Endothelial cell of umbilical vein (primary cell): ENCODE data around the gene VPS45. TPM values are rescaled to one million over a fixed set of nuclear protein-coding genes. Genes with fewer than 3 reads are reported as not detected.

ENCODE experiments used
- BruUV-seq: library from RNA; stranded (reverse); fragments of 400-500 nt; replicated peaks from 2 replicates; lab custom pipeline; 2021; lab: Mats Ljungman, UMichigan
- CTCF ChIA-PET: fragments of 300-600, 350-600 bp; sonication (Branson Sonifier 250); formaldehyde crosslinking; loops from one replicate; lab custom pipeline; 2021; ENCODE audit warnings: antibody characterized with exemption, inconsistent platforms; lab: Charles Lee
- POLR2A ChIA-PET: fragments of 300-600, 350-600 bp; sonication (Branson Sonifier 250); formaldehyde crosslinking; loops from one replicate; lab custom pipeline; 2021; ENCODE audit warnings: antibody characterized with exemption, inconsistent platforms; lab: Charles Lee
- DNase-seq: peaks from one replicate; pipeline ENCODE4 v3.0.0-alpha.2; 2011; ENCODE audit warnings: low read depth, low spot score
- FAIRE-seq: peaks from 2 replicates; lab custom pipeline; 2011; peaks lifted over from hg19 to GRCh38; lab: Jason Lieb, UNC
- H2AFZ ChIP-seq: 2 replicates; pipeline ENCODE4 v1.6.0; 2012; ENCODE audit warnings: low read depth, low read length, control low read depth, inconsistent platforms
- H3K27ac ChIP-seq: 2 replicates; pipeline ENCODE4 v1.5.1; 2011; ENCODE audit warnings: low read depth, mild to moderate bottlenecking, control low read depth, low read length, moderate library complexity; ENCODE audit not compliant: insufficient read depth
- H3K27me3 ChIP-seq, 2 experiments: 2 replicates each; pipeline versions ENCODE4 v1.6.0 to v1.6.1; 2011; ENCODE audit warnings: low read length in 2 of 2, mixed read lengths in 1 of 2; ENCODE audit not compliant: control insufficient read depth in 2 of 2, insufficient read depth in 2 of 2
- H3K36me3 ChIP-seq, 2 experiments: 2 replicates in 1 of 2; 3 replicates in 1 of 2; pipeline ENCODE4 v1.5.1; 2011; ENCODE audit warnings: low read length in 2 of 2, mild to moderate bottlenecking in 1 of 2, moderate library complexity in 1 of 2; ENCODE audit not compliant: control insufficient read depth in 2 of 2, insufficient read depth in 2 of 2; ENCODE audit errors: extremely low read depth in 1 of 2
- H3K4me1 ChIP-seq: 3 replicates; pipeline ENCODE4 v1.5.1; 2011; ENCODE audit warnings: mild to moderate bottlenecking, low read length; ENCODE audit not compliant: control insufficient read depth, insufficient read depth; ENCODE audit errors: extremely low read depth
- H3K4me2 ChIP-seq: 2 replicates; pipeline ENCODE4 v1.6.1; 2011; ENCODE audit warnings: low read length, control low read depth, mixed read lengths; ENCODE audit not compliant: insufficient read depth
- H3K4me3 ChIP-seq, 3 experiments: fragments of 200-600 bp in 1 of 3; sonication (generic), shearing (Covaris generic) in 1 of 3; replicated peaks in 1 of 3; 2 replicates each; pipeline ENCODE4 v1.5.1; 2011 to 2016; ENCODE audit warnings: control low read depth in 3 of 3, low read length in 3 of 3, mild to moderate bottlenecking in 2 of 3, inconsistent platforms in 1 of 3, low read depth in 1 of 3, moderate library complexity in 1 of 3; ENCODE audit not compliant: insufficient read depth in 1 of 3
- H3K79me2 ChIP-seq: 2 replicates; pipeline ENCODE4 v1.6.0; 2012; ENCODE audit warnings: low read length, inconsistent platforms; ENCODE audit not compliant: control insufficient read depth, insufficient read depth
- H3K9ac ChIP-seq: replicated peaks from 2 replicates; pipeline ENCODE3; 2011; ENCODE audit warnings: low read length, control low read depth; ENCODE audit not compliant: insufficient read depth; ENCODE audit errors: extremely low read depth
- H3K9me1 ChIP-seq: replicated peaks from 3 replicates; pipeline ENCODE4 v1.6.0; 2011; ENCODE audit warnings: mild to moderate bottlenecking, low read length; ENCODE audit not compliant: control insufficient read depth, insufficient read depth; ENCODE audit errors: extremely low read depth
- H3K9me3 ChIP-seq: replicated peaks from 2 replicates; pipeline ENCODE4 v1.5.1; 2012; ENCODE audit warnings: low read length, inconsistent platforms; ENCODE audit not compliant: control insufficient read depth, insufficient read depth
- H4K20me1 ChIP-seq: replicated peaks from 2 replicates; pipeline ENCODE3; 2011; ENCODE audit warnings: mild to moderate bottlenecking, low read length; ENCODE audit not compliant: control insufficient read depth, insufficient read depth; ENCODE audit errors: extremely low read depth
- CTCF ChIP-seq, 2 donors: IDR thresholded peaks; 1 replicate in 1 of 2; 2 replicates in 1 of 2; pipeline ENCODE4 v1.5.1; 2011; ENCODE audit warnings: low read length in 2 of 2, mild to moderate bottlenecking in 2 of 2, moderate library complexity in 2 of 2, control low read depth in 1 of 2, inconsistent platforms in 1 of 2, low read depth in 1 of 2; ENCODE audit not compliant: insufficient read depth in 1 of 2; ENCODE audit errors: extremely low read depth in 1 of 2
- EZH2 ChIP-seq: IDR thresholded peaks from 2 replicates; pipeline ENCODE4 v1.6.1; 2012; ENCODE audit warnings: borderline replicate concordance, low read depth, mild to moderate bottlenecking, moderate library complexity, low read length, inconsistent platforms; ENCODE audit not compliant: severe bottlenecking
- FOS ChIP-seq: IDR thresholded peaks from 2 replicates; pipeline ENCODE4 v1.6.1; 2011; ENCODE audit warnings: mild to moderate bottlenecking, low read length, moderate library complexity, borderline replicate concordance; ENCODE audit not compliant: insufficient read depth
- GATA2 ChIP-seq: IDR thresholded peaks from 2 replicates; pipeline ENCODE4 v1.7.0; 2011; ENCODE audit warnings: low read depth, mild to moderate bottlenecking, moderate library complexity, mixed read lengths, low read length; ENCODE audit not compliant: insufficient read length, insufficient read depth
- JUN ChIP-seq: IDR thresholded peaks from 2 replicates; pipeline ENCODE4 v1.6.1; 2011; ENCODE audit warnings: borderline replicate concordance, low read depth; ENCODE audit not compliant: insufficient read length, insufficient read depth
- MAX ChIP-seq: IDR thresholded peaks from 2 replicates; pipeline ENCODE4 v1.6.1; 2011; ENCODE audit not compliant: insufficient read depth, insufficient read length
- MYC ChIP-seq: IDR thresholded peaks from one replicate; pipeline ENCODE4 v1.6.1; 2011; ENCODE audit warnings: mild to moderate bottlenecking, low read depth, low read length
- POLR2A ChIP-seq: IDR thresholded peaks from 2 replicates; pipeline ENCODE4 v1.6.1; 2012; ENCODE audit warnings: low read depth, mild to moderate bottlenecking, control low read depth, low read length
- POLR2AphosphoS5 ChIP-seq: IDR thresholded peaks from 2 replicates; pipeline ENCODE4 v1.6.1; 2012; ENCODE audit warnings: low read depth, mild to moderate bottlenecking, control low read depth, low read length, moderate library complexity; ENCODE audit not compliant: insufficient read depth
- dilution Hi-C: fragments of 300-500 bp; cut with MboI; formaldehyde crosslinking; loops from one replicate; pipeline ENCODE4 v1.15.0; 2019; ENCODE audit warnings: low sequenced_read_pairs; ENCODE audit not compliant: extremely low pct_ligation_motif_present
- intact Hi-C: fragments of 100-400 bp; cut with micrococcal nuclease; formaldehyde crosslinking; loops from one replicate; pipeline ENCODE4 v1.10.0; 2022
- polyA plus RNA-seq, 4 experiments: library from polyadenylated mRNA; depleted of rRNA in 3 of 4; stranded (reverse) in 3 of 4; unstranded in 1 of 4; fragments of >200 nt; gene quantifications; 2 replicates each; pipeline versions ENCODE4 v1.2.1 to v1.2.3, GENCODE V29; 2011 to 2012; ENCODE audit warnings: missing spikeins in 1 of 4
- total RNA-seq: library from RNA; stranded (reverse); gene quantifications from 2 replicates; pipeline ENCODE4 v1.2.3, GENCODE V29; 2021

Gene VPS45
- total and polyA plus RNA-seq, 2 donors (not counting 3 experiments of a cell fraction or from before 2014, with no cell fraction given) = 24.8 to 43.7 TPM

- Histone ChIP-seq H3K79me2 (no peaks in the 10 kb centered on the region), H3K9me1 (no peaks in the 10 kb centered on the region), H2AFZ (no peak overlapping the region), H3K4me2 (peak overlapping the region; percentile 82), H3K9ac (peak overlapping the region; percentile 66), H3K4me3 (peak overlapping the region in 1 of 3 experiments; percentile 22), H3K9me3 (no peaks in the 10 kb centered on the region), H3K36me3 (no peaks in the 10 kb centered on the region), H3K4me1 (peaks cover 37% of the 10 kb centered on the region), H3K27ac (peak overlapping the region; percentile 91), H4K20me1 (no peaks in the 10 kb centered on the region), H3K27me3 (no peaks in the 10 kb centered on the region)
- intact Hi-C loops = no loop called here
- dilution Hi-C loops = no loop called here
- FAIRE-seq = no peak
- BruUV-seq = TSS peak; percentile 28
- no peak for TF ChIP-seq CTCF (IDR thresholded peaks at IDR 0.05; ENCODE audit: extremely low read depth in 1 of 2, insufficient read depth in 1 of 2, low read depth in 1 of 2, low read length in 2 of 2)
- no peak for TF ChIP-seq MAX
- no peak for TF ChIP-seq GATA2
- TF ChIP-seq FOS = no peak
- no peak for TF ChIP-seq POLR2A
- TF ChIP-seq JUN = no peak
- no peak for TF ChIP-seq EZH2
- no peak for TF ChIP-seq MYC
- no peak for TF ChIP-seq POLR2AphosphoS5
- ChIA-PET POLR2A (interaction anchor here (0.8 kb wide), 1 partner anchor 10 kb away, joined by 4 read pairs; no protein-coding TSS in a partner anchor), CTCF (interaction anchor here (0.6 to 2.2 kb wide), 9 partner anchors 9 to 77 kb away, joined by 3 to 8 read pairs (median 4); partner anchors contain the start of gene PLEKHO1)
- DNase-seq = peak; percentile 69
Observed at GRCh38 chr1:150141452-150141851, 73.9 kb downstream of the VPS45 start.
